Nephron (organoid): ENCODE data around the gene SLC35F4.

Source experiments
- H3K27ac Mint-ChIP-seq, 3 experiments: 2 replicates each; pipeline ENCODE4 v1.8.0; 2020; ENCODE audit warnings: mixed read lengths in 3 of 3, mild to moderate bottlenecking in 2 of 3, moderate library complexity in 1 of 3
- H3K27me3 Mint-ChIP-seq: 2 replicates; pipeline ENCODE4 v1.8.0; 2021; ENCODE audit warnings: low read depth, mild to moderate bottlenecking, moderate library complexity, mixed read lengths
- H3K36me3 Mint-ChIP-seq: 2 replicates; pipeline ENCODE4 v1.8.0; 2020; ENCODE audit warnings: low read depth, mixed read lengths
- H3K4me1 Mint-ChIP-seq: 2 replicates; pipeline ENCODE4 v1.8.0; 2020; ENCODE audit warnings: mixed read lengths
- H3K4me3 Mint-ChIP-seq, 3 experiments: 2 replicates each; pipeline ENCODE4 v1.8.0; 2020; ENCODE audit warnings: mild to moderate bottlenecking in 3 of 3, mixed read lengths in 3 of 3, moderate library complexity in 2 of 3
- H3K9me3 Mint-ChIP-seq: 2 replicates; pipeline ENCODE4 v1.8.0; 2020; ENCODE audit warnings: mixed read lengths
- TF ChIP-seq, protein P1 (sequence below), 3 experiments: fragments of 200-600 bp; sonication (generic); IDR thresholded peaks; one replicate each; pipeline ENCODE4 v1.5.0; 2021; ENCODE audit warnings: antibody characterized with exemption in 3 of 3; ENCODE audit not compliant: unreplicated experiment in 3 of 3

The SLC35F4 gene

DNA sequence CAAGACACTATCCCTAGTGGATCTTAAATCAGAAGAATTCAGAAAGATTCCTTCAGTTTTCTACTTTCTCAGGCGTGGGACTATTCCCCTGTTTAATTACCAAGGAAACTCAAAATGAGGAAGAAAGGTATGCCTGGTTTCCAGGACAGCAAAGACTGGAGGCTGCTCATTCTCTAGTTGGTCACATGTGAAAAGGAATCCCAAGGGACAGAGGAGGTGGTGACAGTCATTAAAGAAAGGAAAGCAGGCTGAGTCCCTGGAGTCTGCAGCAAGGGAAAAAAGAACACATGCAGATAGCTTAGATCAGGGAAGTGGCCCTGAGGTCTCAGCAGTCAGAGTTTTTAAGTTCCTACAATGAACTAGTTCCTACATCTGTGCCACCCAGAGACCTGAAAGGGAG, 206.8 kb downstream of the SLC35F4 start:
- H3K27me3 Mint-ChIP-seq: no peaks in the 10 kb centered on the region
- no peak overlapping the region for H3K4me3 Mint-ChIP-seq
- TF ChIP-seq, protein P1, sequence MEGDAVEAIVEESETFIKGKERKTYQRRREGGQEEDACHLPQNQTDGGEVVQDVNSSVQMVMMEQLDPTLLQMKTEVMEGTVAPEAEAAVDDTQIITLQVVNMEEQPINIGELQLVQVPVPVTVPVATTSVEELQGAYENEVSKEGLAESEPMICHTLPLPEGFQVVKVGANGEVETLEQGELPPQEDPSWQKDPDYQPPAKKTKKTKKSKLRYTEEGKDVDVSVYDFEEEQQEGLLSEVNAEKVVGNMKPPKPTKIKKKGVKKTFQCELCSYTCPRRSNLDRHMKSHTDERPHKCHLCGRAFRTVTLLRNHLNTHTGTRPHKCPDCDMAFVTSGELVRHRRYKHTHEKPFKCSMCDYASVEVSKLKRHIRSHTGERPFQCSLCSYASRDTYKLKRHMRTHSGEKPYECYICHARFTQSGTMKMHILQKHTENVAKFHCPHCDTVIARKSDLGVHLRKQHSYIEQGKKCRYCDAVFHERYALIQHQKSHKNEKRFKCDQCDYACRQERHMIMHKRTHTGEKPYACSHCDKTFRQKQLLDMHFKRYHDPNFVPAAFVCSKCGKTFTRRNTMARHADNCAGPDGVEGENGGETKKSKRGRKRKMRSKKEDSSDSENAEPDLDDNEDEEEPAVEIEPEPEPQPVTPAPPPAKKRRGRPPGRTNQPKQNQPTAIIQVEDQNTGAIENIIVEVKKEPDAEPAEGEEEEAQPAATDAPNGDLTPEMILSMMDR (IDR thresholded peaks at IDR 0.05; ENCODE audit: unreplicated experiment in 3 of 3): no peak
- peaks cover 15% of the 10 kb centered on the region for H3K4me1 Mint-ChIP-seq
- H3K9me3 Mint-ChIP-seq: peaks cover 8% of the 10 kb centered on the region
- H3K36me3 Mint-ChIP-seq: no peaks in the 10 kb centered on the region
- no peak overlapping the region for H3K27ac Mint-ChIP-seq

DNA sequence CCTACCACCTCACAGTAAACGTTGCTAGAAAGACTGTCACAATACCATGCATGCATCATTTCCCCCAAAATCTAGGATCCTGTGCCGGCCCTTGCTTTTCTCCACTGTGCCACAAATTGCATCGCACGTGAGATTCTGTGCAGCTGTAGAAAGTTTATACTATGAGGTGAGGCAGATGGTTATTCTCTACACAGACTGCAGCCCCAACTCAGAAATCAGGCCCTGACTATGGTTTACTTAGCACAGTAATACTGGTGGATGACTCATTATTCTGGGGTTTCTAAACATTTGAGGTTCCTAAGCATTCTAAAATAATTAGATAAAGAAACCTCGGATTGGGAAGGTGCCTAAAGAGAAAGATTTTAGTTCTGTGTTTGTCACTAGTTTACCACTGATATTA, 208.4 kb downstream of the SLC35F4 start:
- Mint-ChIP-seq H3K27ac (no peak overlapping the region), H3K4me1 (peaks cover 15% of the 10 kb centered on the region)

DNA sequence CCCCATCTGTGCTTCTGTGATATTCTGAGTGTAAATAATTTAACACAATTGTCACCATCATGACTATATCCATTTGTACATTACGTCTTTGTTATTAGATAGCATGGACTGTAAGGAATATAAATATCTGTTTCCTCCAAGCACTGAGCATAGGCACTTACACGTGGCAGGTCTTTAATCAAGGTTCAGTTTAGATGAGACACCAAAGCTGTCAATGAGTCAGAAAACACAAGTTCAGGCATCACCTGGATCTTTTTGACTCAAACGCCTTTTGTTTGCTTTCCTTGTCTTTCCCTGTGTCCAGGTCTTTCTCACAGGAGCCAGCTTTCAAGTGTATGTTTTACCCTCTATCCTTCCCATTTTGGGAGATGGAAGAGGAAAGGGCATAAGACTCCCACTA, 209.0 kb downstream of the SLC35F4 start:
- TF ChIP-seq, protein P1 (IDR thresholded peaks at IDR 0.05; ENCODE audit: unreplicated experiment in 3 of 3): no peak
- Mint-ChIP-seq H3K4me3 (no peak overlapping the region), H3K9me3 (no peaks in the 10 kb centered on the region), H3K36me3 (no peaks in the 10 kb centered on the region), H3K4me1 (peaks cover 15% of the 10 kb centered on the region), H3K27ac (no peak overlapping the region), H3K27me3 (no peaks in the 10 kb centered on the region)

More for the DNA sequence above, 208.4 kb downstream of the SLC35F4 start:
- Mint-ChIP-seq H3K9me3 (peaks cover 2% of the 10 kb centered on the region), H3K4me3 (no peak overlapping the region), H3K36me3 (no peaks in the 10 kb centered on the region), H3K27me3 (no peaks in the 10 kb centered on the region)
- TF ChIP-seq, protein P1 (IDR thresholded peaks at IDR 0.05; ENCODE audit: unreplicated experiment in 3 of 3): no peak

GRCh38 chr14:57652769-57653168, 213.1 kb downstream of the SLC35F4 start:
- H3K4me3 Mint-ChIP-seq: no peak overlapping the region
- no peaks in the 10 kb centered on the region for H3K4me1 Mint-ChIP-seq
- no peaks in the 10 kb centered on the region for H3K27me3 Mint-ChIP-seq
- H3K9me3 Mint-ChIP-seq: peaks cover 2% of the 10 kb centered on the region
- TF ChIP-seq, protein P1 (IDR thresholded peaks at IDR 0.05; ENCODE audit: unreplicated experiment in 3 of 3): no peak
- no peak overlapping the region for H3K27ac Mint-ChIP-seq
- H3K36me3 Mint-ChIP-seq: no peaks in the 10 kb centered on the region

DNA sequence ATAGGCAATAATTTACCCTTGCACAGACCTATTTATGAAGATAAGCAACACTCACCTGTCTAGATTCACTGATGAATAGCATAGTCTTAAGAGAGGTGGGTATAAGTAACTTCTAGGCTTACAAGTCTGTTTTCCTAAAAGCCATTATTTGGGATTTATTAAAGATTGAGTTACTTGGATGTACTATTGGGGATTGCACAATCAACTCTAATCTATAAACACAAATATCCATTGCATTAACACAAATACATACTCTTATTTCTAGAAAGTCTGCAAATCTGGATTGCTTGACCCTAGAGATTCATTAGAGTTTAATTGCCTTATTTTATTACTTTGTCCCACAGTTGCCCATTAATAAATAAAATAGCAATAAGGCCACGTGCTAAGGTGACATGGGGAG, 224.1 kb downstream of the SLC35F4 start:
- Mint-ChIP-seq H3K27me3 (no peaks in the 10 kb centered on the region), H3K36me3 (no peaks in the 10 kb centered on the region), H3K27ac (no peak overlapping the region), H3K4me1 (no peaks in the 10 kb centered on the region), H3K4me3 (no peak overlapping the region), H3K9me3 (peaks cover 7% of the 10 kb centered on the region)
- TF ChIP-seq, protein P1 (IDR thresholded peaks at IDR 0.05; ENCODE audit: unreplicated experiment in 3 of 3): no peak

- H3K36me3 Mint-ChIP-seq: no peaks in the 10 kb centered on the region
- H3K4me1 Mint-ChIP-seq: no peaks in the 10 kb centered on the region
- H3K27ac Mint-ChIP-seq: no peak overlapping the region
- peaks cover 3% of the 10 kb centered on the region for H3K27me3 Mint-ChIP-seq
- H3K4me3 Mint-ChIP-seq: no peak overlapping the region
- no peaks in the 10 kb centered on the region for H3K9me3 Mint-ChIP-seq
- TF ChIP-seq, protein P1 (IDR thresholded peaks at IDR 0.05; ENCODE audit: unreplicated experiment in 3 of 3): no peak
These were observed 225.9 kb downstream of the SLC35F4 start for GRCh38 chr14:57640036-57640435.
